Neural crest cell (in vitro differentiated cells): ENCODE measurements around the gene RASL10A. TPM values are rescaled to one million over a fixed set of nuclear protein-coding genes. Genes with fewer than 3 reads are reported as not detected.

Experiments
- DNase-seq: peaks from one replicate; pipeline ENCODE4 v3.0.0; 2021; ENCODE audit warnings: low read depth, mixed read lengths, low spot score
- H3K27ac Mint-ChIP-seq: one replicate; pipeline ENCODE4 v1.8.0; 2021; ENCODE audit warnings: mild to moderate bottlenecking, mixed read lengths; ENCODE audit not compliant: unreplicated experiment
- H3K27me3 Mint-ChIP-seq: 2 replicates; pipeline ENCODE4 v1.8.0; 2021; ENCODE audit warnings: low read depth, mild to moderate bottlenecking, mixed read lengths
- H3K36me3 Mint-ChIP-seq: 2 replicates; pipeline ENCODE4 v1.8.0; 2021; ENCODE audit warnings: low read depth, mild to moderate bottlenecking, mixed read lengths
- H3K4me1 Mint-ChIP-seq: 2 replicates; pipeline ENCODE4 v1.8.0; 2021; ENCODE audit warnings: mixed read lengths
- H3K4me3 Mint-ChIP-seq: one replicate; pipeline ENCODE4 v1.8.0; 2021; ENCODE audit warnings: mild to moderate bottlenecking, mixed read lengths
- H3K9me3 Mint-ChIP-seq: 2 replicates; pipeline ENCODE4 v1.8.0; 2021; ENCODE audit warnings: mixed read lengths
- total RNA-seq: library from RNA; stranded (reverse); gene quantifications from 2 replicates; pipeline ENCODE4 v1.2.1, GENCODE V29; 2021
- TF ChIP-seq, protein P1 (sequence below): fragments of 200-600 bp; sonication (generic); conservative IDR thresholded peaks from 2 replicates; pipeline ENCODE4 v1.5.0; 2021; ENCODE audit warnings: antibody characterized with exemption, mild to moderate bottlenecking

RASL10A gene
- total RNA-seq, 1 donor from 2014 or later: 0.63 TPM

DNA sequence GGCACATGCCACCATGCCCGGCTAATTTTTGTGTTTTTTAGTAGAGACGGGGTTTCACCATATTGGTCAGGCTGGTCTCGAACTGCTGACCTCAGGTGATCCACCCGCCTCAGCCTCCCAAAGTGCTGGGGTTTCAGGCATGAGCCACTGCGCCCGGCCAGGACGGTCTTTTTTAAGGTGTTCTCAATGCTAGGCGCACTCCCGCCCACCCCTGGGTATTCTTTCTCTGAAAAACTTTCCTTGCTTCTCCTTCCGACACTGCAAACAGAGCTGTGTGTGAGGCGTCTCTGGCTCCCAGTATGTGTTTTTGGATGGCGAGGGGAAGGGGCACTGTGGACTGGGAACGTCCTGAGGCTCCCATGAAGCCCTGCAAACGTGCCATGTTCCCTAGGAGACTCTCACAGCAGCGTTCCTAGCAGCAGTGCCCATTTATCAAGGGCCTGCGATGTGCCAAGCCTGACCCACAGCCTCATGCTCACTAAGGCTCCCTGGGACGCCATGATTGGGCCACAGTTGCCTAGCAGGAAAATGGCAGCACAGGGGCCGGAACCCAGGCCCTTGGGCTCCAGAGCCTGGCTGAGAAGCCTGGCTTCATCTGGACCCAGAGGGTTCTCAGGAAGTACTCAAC lies 2.4 kb upstream of the RASL10A start:
- H3K27me3 Mint-ChIP-seq: peaks cover 44% of the 10 kb centered on the region
- peaks cover 6% of the 10 kb centered on the region for H3K4me1 Mint-ChIP-seq
- no peak for DNase-seq
- H3K4me3 Mint-ChIP-seq: peak overlapping the region; percentile 61
- H3K9me3 Mint-ChIP-seq: no peaks in the 10 kb centered on the region
- no peak overlapping the region for H3K27ac Mint-ChIP-seq
- H3K36me3 Mint-ChIP-seq: no peaks in the 10 kb centered on the region
- TF ChIP-seq, protein P1, sequence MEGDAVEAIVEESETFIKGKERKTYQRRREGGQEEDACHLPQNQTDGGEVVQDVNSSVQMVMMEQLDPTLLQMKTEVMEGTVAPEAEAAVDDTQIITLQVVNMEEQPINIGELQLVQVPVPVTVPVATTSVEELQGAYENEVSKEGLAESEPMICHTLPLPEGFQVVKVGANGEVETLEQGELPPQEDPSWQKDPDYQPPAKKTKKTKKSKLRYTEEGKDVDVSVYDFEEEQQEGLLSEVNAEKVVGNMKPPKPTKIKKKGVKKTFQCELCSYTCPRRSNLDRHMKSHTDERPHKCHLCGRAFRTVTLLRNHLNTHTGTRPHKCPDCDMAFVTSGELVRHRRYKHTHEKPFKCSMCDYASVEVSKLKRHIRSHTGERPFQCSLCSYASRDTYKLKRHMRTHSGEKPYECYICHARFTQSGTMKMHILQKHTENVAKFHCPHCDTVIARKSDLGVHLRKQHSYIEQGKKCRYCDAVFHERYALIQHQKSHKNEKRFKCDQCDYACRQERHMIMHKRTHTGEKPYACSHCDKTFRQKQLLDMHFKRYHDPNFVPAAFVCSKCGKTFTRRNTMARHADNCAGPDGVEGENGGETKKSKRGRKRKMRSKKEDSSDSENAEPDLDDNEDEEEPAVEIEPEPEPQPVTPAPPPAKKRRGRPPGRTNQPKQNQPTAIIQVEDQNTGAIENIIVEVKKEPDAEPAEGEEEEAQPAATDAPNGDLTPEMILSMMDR: no peak

DNA sequence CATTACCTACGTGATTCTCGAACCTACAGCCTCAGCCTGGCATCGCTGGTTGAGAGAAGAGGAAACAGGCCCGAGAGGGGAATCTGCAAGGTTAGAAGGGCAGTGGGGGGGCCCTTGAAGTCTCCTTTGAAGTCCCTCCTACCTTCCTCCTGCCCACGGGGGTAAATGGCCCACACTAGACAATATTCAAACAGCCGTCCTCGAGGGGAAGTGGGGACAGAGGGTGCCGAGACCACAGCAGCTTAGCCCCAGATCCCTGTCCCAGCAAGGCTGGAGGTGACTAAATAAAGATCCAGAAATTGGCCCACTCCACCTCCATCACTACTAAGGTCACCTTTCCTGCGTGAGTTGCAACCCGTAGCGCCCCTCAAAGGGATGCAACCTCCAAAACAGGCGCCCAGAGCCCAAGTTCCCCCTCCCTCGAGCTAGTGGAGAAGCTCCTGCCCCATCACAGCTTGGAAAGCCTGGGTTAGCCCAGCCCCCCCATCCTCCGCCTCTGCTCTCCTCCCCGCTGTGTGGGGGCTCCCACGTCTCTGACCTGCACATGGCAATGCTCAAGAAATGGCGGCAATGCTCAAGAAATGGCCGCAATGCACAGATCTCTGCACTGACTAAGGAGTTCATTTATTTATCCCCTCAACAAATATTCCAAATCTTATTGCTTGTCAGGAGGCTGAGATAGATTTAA lies 788 bp upstream of the RASL10A start:
- H3K27ac Mint-ChIP-seq: no peak overlapping the region

DNA sequence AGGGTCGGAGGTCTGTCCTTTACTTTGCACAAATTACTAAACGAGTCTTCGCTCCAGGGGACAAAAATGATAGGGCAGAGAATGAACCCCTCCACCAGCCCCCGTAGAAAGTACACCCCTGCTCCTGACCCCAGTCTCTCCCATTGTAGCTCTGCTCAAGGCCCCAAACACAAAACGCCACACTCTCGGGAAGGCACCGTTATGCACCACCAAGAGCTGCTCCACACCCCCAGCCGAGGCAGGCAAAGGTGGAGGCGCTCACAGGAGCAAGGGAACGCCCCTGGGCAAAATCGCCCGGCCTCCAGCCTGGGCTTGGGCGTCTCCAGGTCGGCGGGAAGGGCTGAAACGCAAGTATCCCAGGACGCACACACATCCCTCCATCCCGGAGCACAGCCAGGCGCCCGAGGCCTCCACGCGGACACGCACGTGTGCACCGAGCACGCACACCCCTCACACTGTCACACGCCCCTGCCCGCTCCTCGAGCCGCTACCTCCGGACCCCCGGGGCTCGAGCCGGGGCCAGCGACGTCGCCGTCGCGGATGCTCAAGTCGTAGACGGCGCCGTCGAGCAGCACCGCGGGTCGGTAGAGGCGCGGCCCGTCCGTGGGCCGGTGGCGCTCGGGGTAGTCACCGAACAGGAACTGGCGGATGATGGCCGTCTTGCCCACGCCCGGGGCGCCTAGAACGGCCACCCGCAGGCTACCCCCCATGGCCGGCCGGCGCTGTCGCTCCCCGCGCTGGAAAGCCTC lies 786 bp downstream of the RASL10A start:
- TF ChIP-seq, protein P1: no peak
- no peaks in the 10 kb centered on the region for H3K36me3 Mint-ChIP-seq
- peaks cover 17% of the 10 kb centered on the region for H3K4me1 Mint-ChIP-seq
- no peak for DNase-seq
- peaks cover 54% of the 10 kb centered on the region for H3K27me3 Mint-ChIP-seq
- H3K27ac Mint-ChIP-seq: no peak overlapping the region
- no peaks in the 10 kb centered on the region for H3K9me3 Mint-ChIP-seq
- H3K4me3 Mint-ChIP-seq: peak overlapping the region; percentile 32

More for the DNA sequence above, 788 bp upstream of the RASL10A start:
- TF ChIP-seq, protein P1: no peak
- H3K36me3 Mint-ChIP-seq: no peaks in the 10 kb centered on the region
- H3K4me1 Mint-ChIP-seq: peaks cover 14% of the 10 kb centered on the region
- peak overlapping the region; percentile 48 for H3K4me3 Mint-ChIP-seq
- H3K27me3 Mint-ChIP-seq: peaks cover 51% of the 10 kb centered on the region
- H3K9me3 Mint-ChIP-seq: no peaks in the 10 kb centered on the region
- no peak for DNase-seq

DNA sequence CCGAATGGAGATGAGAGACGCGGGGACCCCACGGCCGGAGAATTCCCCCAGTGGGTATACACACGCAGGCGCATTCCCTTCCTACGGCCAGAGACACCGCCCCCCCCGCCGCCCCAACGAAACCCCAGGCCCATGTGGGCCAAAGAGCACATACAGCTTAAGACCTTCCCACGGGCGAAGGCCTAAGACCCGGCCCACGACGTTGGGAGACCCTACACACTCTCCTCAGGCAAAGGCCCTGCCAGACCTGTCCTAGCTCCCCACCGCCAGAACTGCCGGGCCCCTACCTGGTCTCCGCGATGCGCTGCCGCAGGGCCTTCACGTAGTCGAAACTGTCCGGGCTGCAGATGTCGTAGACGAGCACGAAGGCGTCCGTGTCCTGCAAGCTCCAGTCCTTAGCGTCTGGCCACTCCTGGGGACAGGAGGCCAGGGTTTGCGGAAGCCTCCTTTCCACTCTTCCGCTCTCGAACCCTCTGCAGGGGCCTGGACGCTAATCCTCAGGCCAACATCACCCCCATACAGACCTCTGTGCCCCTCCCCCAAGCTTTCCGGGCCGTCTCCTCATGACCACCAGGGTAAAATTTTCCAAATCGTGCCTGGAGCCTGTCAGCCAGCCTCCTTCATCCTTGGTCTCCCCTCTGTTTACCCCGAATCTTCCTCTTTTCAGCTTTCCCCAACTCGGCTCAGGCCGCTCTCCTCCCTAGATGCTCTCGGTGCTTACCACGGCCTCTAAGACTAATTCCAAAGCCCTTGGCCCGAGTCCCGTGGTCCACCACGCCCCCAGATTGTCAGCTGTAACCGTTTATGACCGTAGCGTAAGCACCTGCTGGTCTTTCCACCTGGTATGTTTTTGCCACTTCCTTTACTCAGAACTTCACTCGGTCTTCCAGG lies 1.7 kb downstream of the RASL10A start:
- H3K4me3 Mint-ChIP-seq: peak overlapping the region; percentile 32
- no peaks in the 10 kb centered on the region for H3K36me3 Mint-ChIP-seq
- peaks cover 17% of the 10 kb centered on the region for H3K4me1 Mint-ChIP-seq
- TF ChIP-seq, protein P1: no peak
- peaks cover 54% of the 10 kb centered on the region for H3K27me3 Mint-ChIP-seq
- no peak for DNase-seq
- no peak overlapping the region for H3K27ac Mint-ChIP-seq
- H3K9me3 Mint-ChIP-seq: no peaks in the 10 kb centered on the region

DNA sequence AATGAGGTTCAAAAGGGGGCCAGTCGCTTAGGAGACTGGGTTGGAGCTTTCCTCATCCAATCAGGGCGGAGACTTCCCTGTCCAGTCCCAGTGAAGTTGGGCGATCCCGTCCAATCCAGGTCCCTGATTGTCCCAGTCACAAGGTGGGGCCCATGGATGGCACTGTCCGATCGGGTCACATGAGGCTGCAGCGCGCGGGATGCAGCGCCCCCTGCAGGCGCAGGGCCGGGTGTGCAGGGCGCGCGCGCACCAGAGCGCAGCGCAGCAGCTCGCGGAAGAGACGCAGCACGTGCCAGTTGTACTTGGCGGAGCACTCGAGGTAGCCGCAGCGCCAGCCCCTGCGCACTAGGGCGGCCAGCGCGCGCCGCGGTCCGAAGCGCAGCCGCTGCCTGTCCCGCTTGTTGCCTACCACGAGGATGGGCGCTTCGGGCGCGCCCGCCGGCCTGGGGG lies 2.3 kb downstream of the RASL10A start:
- no peaks in the 10 kb centered on the region for H3K36me3 Mint-ChIP-seq
- no peak overlapping the region for H3K27ac Mint-ChIP-seq
- no peaks in the 10 kb centered on the region for H3K9me3 Mint-ChIP-seq
- peaks cover 17% of the 10 kb centered on the region for H3K4me1 Mint-ChIP-seq
- H3K27me3 Mint-ChIP-seq: peaks cover 54% of the 10 kb centered on the region
- TF ChIP-seq, protein P1: peak; percentile 64
- H3K4me3 Mint-ChIP-seq: peak overlapping the region; percentile 13
- DNase-seq: no peak
